K562 (cell line): Measurements from ENCODE around the gene AKR1D1.
"Not testable (repeated sequence)": the region's sequence is repeated elsewhere in the genome, so short reads cannot be mapped to it uniquely, and the experiment has no call there.

Source experiments
- ARID3A ChIP-seq: IDR thresholded peaks from 2 replicates; pipeline ENCODE4 v1.6.1; 2012; ENCODE audit warnings: low read depth, low read length, improper control_type of control experiment, borderline replicate concordance
- BRD9 ChIP-seq: fragments of 450-650 bp; IDR thresholded peaks from 2 replicates; pipeline ENCODE4 v1.6.1; 2018; ENCODE audit warnings: low read depth; ENCODE audit not compliant: partially characterized antibody
- NR2C2 ChIP-seq, 2 experiments: fragments of 200-800 bp in 1 of 2; sonication (Bioruptor generic) in 1 of 2; sonication (generic) in 1 of 2; formaldehyde crosslinking in 1 of 2; IDR thresholded peaks; 2 replicates each; pipeline versions ENCODE4 v1.6.1 to v1.8.0; 2016 to 2022; ENCODE audit warnings: mild to moderate bottlenecking in 1 of 2, missing compliant biosample characterization in 1 of 2, missing genetic modification characterization in 1 of 2, missing genetic modification reagents in 1 of 2
- POLR2AphosphoS2 ChIP-seq: IDR thresholded peaks from 2 replicates; pipeline ENCODE4 v1.6.1; 2012; ENCODE audit warnings: low read length, improper control_type of control experiment
- YY1 ChIP-seq, 3 experiments: IDR thresholded peaks; 2 replicates each; pipeline ENCODE4 v1.6.1; 2011; ENCODE audit warnings: low read length in 2 of 3, mild to moderate bottlenecking in 2 of 3, moderate library complexity in 2 of 3, borderline replicate concordance in 1 of 3, control low read depth in 1 of 3, low read depth in 1 of 3; ENCODE audit not compliant: insufficient read depth in 3 of 3, insufficient replicate concordance in 2 of 3, control insufficient read depth in 1 of 3, insufficient read length in 1 of 3; ENCODE audit errors: extremely low read depth in 1 of 3
- TF ChIP-seq, protein P1 (sequence below), 3 experiments: IDR thresholded peaks in 2 of 3; conservative IDR thresholded peaks in 1 of 3; 2 replicates each; pipeline ENCODE4 v1.5.1; 2011 to 2012; ENCODE audit warnings: low read length in 3 of 3, mild to moderate bottlenecking in 3 of 3, control low read depth in 2 of 3, improper control_type of control experiment in 1 of 3, inconsistent platforms in 1 of 3, low read depth in 1 of 3, mixed read lengths in 1 of 3, moderate library complexity in 1 of 3; ENCODE audit not compliant: insufficient read depth in 2 of 3

DNA sequence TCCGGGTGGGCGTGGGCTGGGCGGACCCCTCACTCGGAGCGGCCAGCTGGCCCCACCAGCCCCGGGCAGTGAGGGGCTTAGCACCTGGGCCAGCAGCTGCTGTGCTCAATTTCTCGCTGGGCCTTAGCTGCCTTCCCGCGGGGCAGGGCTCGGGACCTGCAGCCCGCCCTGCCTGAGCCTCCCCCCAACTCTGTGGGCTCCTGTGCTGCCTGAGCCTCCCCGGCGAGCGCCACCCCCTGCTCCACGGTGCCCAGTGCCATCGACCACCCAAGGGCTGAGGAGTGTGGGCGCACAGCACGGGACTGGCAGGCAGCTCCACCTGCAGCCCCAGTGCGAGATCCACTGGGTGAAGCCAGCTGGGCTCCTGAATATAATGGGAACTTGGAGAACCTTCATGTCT lies 70.0 kb downstream of the AKR1D1 start:
- TF ChIP-seq, protein P1, sequence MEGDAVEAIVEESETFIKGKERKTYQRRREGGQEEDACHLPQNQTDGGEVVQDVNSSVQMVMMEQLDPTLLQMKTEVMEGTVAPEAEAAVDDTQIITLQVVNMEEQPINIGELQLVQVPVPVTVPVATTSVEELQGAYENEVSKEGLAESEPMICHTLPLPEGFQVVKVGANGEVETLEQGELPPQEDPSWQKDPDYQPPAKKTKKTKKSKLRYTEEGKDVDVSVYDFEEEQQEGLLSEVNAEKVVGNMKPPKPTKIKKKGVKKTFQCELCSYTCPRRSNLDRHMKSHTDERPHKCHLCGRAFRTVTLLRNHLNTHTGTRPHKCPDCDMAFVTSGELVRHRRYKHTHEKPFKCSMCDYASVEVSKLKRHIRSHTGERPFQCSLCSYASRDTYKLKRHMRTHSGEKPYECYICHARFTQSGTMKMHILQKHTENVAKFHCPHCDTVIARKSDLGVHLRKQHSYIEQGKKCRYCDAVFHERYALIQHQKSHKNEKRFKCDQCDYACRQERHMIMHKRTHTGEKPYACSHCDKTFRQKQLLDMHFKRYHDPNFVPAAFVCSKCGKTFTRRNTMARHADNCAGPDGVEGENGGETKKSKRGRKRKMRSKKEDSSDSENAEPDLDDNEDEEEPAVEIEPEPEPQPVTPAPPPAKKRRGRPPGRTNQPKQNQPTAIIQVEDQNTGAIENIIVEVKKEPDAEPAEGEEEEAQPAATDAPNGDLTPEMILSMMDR (IDR thresholded peaks at IDR 0.05 in 2 of 3, conservative IDR thresholded peaks at IDR 0.05 in 1 of 3; ENCODE audit: insufficient read depth in 2 of 3, low read depth in 1 of 3, low read length in 3 of 3), result not testable (repeated sequence)
- not testable (repeated sequence) for TF ChIP-seq BRD9; ARID3A; POLR2AphosphoS2; YY1 (IDR thresholded peaks at IDR 0.05; ENCODE audit: borderline replicate concordance in 1 of 3, control insufficient read depth in 1 of 3, extremely low read depth in 1 of 3, insufficient read depth in 3 of 3, insufficient read length in 1 of 3, insufficient replicate concordance in 2 of 3, low read depth in 1 of 3, low read length in 2 of 3); NR2C2 (CRISPR knock-in tag; IDR thresholded peaks at IDR 0.05); NR2C2 (tag; IDR thresholded peaks at IDR 0.05)
